Type B pancreatic cell (in vitro differentiated cells): ENCODE data around the gene LIMCH1. TPM values are rescaled to one million over a fixed set of nuclear protein-coding genes. Genes with fewer than 3 reads are reported as not detected.

Source experiments
- DNase-seq: peaks from one replicate; pipeline ENCODE4 v3.0.0; 2021; ENCODE audit warnings: mixed read lengths; ENCODE audit not compliant: unreplicated experiment; ENCODE audit errors: extremely low spot score
- H3K27ac Mint-ChIP-seq: 2 replicates; pipeline ENCODE4 v1.8.0; 2021; ENCODE audit warnings: mild to moderate bottlenecking, mixed read lengths
- H3K27me3 Mint-ChIP-seq: 2 replicates; pipeline ENCODE4 v1.8.0; 2021; ENCODE audit warnings: mixed read lengths
- H3K36me3 Mint-ChIP-seq: 2 replicates; pipeline ENCODE4 v1.8.0; 2021; ENCODE audit warnings: mixed read lengths
- H3K4me1 Mint-ChIP-seq: one replicate; pipeline ENCODE4 v1.8.0; 2021; ENCODE audit warnings: mixed read lengths; ENCODE audit not compliant: unreplicated experiment
- H3K4me3 Mint-ChIP-seq: 2 replicates; pipeline ENCODE4 v1.8.0; 2021; ENCODE audit warnings: mild to moderate bottlenecking, mixed read lengths
- H3K9me3 Mint-ChIP-seq: 2 replicates; pipeline ENCODE4 v1.8.0; 2021; ENCODE audit warnings: mixed read lengths
- total RNA-seq: library from RNA; stranded (reverse); gene quantifications from 2 replicates; pipeline ENCODE4 v1.2.1, GENCODE V29; 2021; ENCODE audit warnings: low replicate concordance
- TF ChIP-seq, protein P1 (sequence below): fragments of 200-600 bp; sonication (generic); conservative IDR thresholded peaks from 2 replicates; pipeline ENCODE4 v1.5.0; 2021; ENCODE audit warnings: antibody characterized with exemption, mild to moderate bottlenecking

Gene LIMCH1
- total RNA-seq, 1 donor from 2014 or later, result 67.9 TPM

GRCh38 chr4:41678951-41679350, 141.0 kb downstream of the LIMCH1 start:
- H3K27ac Mint-ChIP-seq, result no peak overlapping the region
- no peaks in the 10 kb centered on the region for H3K4me1 Mint-ChIP-seq
- no peaks in the 10 kb centered on the region for H3K27me3 Mint-ChIP-seq

DNA sequence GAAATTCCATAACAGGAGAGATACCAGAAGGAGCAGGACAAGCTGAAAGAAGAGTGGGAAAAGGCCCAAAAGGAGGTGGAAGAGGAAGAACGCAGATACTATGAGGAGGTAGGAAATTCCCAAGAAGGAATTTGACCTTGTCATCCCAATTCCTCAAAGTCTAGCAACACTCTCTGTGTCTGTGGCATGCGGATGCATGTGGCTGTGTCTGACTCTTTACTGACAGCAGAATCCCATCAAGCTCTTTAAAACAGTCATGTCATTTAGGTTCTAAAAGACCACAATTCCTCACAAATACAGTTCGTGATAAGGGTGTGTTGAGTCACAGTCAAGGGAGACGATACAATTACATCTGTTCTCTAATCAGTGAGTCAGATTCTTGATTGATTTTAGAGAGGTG, 142.0 kb downstream of the LIMCH1 start:
- H3K27ac Mint-ChIP-seq, result no peak overlapping the region
- peaks cover 13% of the 10 kb centered on the region for H3K36me3 Mint-ChIP-seq
- TF ChIP-seq, protein P1, sequence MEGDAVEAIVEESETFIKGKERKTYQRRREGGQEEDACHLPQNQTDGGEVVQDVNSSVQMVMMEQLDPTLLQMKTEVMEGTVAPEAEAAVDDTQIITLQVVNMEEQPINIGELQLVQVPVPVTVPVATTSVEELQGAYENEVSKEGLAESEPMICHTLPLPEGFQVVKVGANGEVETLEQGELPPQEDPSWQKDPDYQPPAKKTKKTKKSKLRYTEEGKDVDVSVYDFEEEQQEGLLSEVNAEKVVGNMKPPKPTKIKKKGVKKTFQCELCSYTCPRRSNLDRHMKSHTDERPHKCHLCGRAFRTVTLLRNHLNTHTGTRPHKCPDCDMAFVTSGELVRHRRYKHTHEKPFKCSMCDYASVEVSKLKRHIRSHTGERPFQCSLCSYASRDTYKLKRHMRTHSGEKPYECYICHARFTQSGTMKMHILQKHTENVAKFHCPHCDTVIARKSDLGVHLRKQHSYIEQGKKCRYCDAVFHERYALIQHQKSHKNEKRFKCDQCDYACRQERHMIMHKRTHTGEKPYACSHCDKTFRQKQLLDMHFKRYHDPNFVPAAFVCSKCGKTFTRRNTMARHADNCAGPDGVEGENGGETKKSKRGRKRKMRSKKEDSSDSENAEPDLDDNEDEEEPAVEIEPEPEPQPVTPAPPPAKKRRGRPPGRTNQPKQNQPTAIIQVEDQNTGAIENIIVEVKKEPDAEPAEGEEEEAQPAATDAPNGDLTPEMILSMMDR, result no peak
- H3K9me3 Mint-ChIP-seq, result no peaks in the 10 kb centered on the region
- no peaks in the 10 kb centered on the region for H3K27me3 Mint-ChIP-seq
- no peak for DNase-seq
- no peaks in the 10 kb centered on the region for H3K4me1 Mint-ChIP-seq
- H3K4me3 Mint-ChIP-seq, result no peak overlapping the region

More at GRCh38 chr4:41678951-41679350, 141.0 kb downstream of the LIMCH1 start:
- H3K4me3 Mint-ChIP-seq, result no peak overlapping the region
- H3K9me3 Mint-ChIP-seq, result no peaks in the 10 kb centered on the region
- no peak for DNase-seq
- TF ChIP-seq, protein P1, result no peak
- peaks cover 15% of the 10 kb centered on the region for H3K36me3 Mint-ChIP-seq

GRCh38 chr4:41681054-41681453, 143.1 kb downstream of the LIMCH1 start:
- Mint-ChIP-seq H3K9me3 (no peaks in the 10 kb centered on the region), H3K36me3 (peaks cover 15% of the 10 kb centered on the region), H3K4me3 (no peak overlapping the region), H3K27me3 (no peaks in the 10 kb centered on the region), H3K4me1 (no peaks in the 10 kb centered on the region), H3K27ac (no peak overlapping the region)
- TF ChIP-seq, protein P1, result no peak
- DNase-seq, result no peak

DNA sequence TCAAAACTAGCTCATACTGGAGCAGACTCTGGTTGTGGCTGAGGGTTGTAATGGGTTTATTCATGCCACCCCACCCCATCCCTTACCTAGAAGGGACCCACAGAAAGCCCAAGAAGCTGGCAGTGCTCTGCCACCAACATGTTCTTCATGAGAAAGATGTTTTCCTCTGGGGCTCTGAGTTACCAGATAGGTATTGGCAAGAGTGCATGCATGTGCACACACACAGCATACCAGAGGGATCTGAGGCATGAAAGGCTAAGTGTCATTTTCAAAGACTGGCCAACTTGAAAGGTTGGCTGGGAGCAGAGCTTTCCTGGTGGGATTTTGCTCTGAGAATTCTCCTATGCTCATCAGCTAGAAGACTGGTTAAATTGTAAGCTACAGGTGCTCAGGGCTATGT, 145.4 kb downstream of the LIMCH1 start:
- peaks cover 23% of the 10 kb centered on the region for H3K36me3 Mint-ChIP-seq
- no peak overlapping the region for H3K27ac Mint-ChIP-seq
- no peaks in the 10 kb centered on the region for H3K9me3 Mint-ChIP-seq
- H3K4me1 Mint-ChIP-seq, result no peaks in the 10 kb centered on the region
- no peak overlapping the region for H3K4me3 Mint-ChIP-seq
- DNase-seq, result no peak
- TF ChIP-seq, protein P1, result no peak
- no peaks in the 10 kb centered on the region for H3K27me3 Mint-ChIP-seq

GRCh38 chr4:41686893-41687292, 148.9 kb downstream of the LIMCH1 start:
- DNase-seq, result no peak
- no peaks in the 10 kb centered on the region for H3K27me3 Mint-ChIP-seq
- peaks cover 17% of the 10 kb centered on the region for H3K36me3 Mint-ChIP-seq
- no peak overlapping the region for H3K4me3 Mint-ChIP-seq
- H3K9me3 Mint-ChIP-seq, result no peaks in the 10 kb centered on the region
- H3K27ac Mint-ChIP-seq, result no peak overlapping the region
- TF ChIP-seq, protein P1, result no peak
- no peaks in the 10 kb centered on the region for H3K4me1 Mint-ChIP-seq

DNA sequence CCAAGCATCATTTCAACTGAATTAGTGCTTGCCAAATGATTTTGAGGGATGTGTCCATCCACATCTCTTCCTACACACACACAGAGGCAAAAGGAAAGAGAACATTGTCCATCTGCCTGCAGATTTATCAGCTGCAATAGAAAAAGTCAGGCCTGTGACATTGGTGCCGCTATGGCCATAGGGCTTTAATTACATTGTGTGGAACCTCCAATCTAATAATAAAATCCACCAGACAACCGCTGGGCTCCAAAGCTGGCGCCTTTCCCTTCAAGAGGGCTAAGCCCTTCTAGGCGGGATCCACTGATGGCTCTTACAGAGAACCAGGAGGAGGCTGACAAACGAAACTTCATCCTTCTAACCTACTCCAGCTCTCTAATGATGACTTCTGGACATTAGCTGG, 150.0 kb downstream of the LIMCH1 start:
- Mint-ChIP-seq H3K4me3 (no peak overlapping the region), H3K27ac (no peak overlapping the region), H3K27me3 (no peaks in the 10 kb centered on the region), H3K4me1 (peaks cover 2% of the 10 kb centered on the region), H3K36me3 (peaks cover 17% of the 10 kb centered on the region), H3K9me3 (no peaks in the 10 kb centered on the region)
- TF ChIP-seq, protein P1, result no peak
- no peak for DNase-seq
